Left ventricle myocardium superior (tissue), 1 donor: ENCODE results near the gene FIG4. TPM values are rescaled to one million over a fixed set of nuclear protein-coding genes. Genes with fewer than 3 reads are reported as not detected.

Experiments
- ATAC-seq: fragments of 200-7000 bp; cut with Tn5 transposase; one replicate; pipeline ENCODE4 v1.9.1; 2020; ENCODE audit warnings: mild to moderate bottlenecking, moderate library complexity
- DNase-seq: peaks from one replicate; pipeline ENCODE4 v3.0.0-alpha.2; 2020
- intact Hi-C: fragments of 100-400 bp; cut with micrococcal nuclease; formaldehyde crosslinking; loops from one replicate; pipeline ENCODE4 v1.11.0; 2022
- total RNA-seq: library from RNA; stranded (reverse); fragmentation: NEBNext Ultra II Directional; extraction: Animal tissue kit (Norgen Biotek cat#: 25700); gene quantifications from one replicate; pipeline ENCODE4 v1.2.1, GENCODE V29; 2021
- donor health status: DM: no; HTN: yes; CAD: no; lungs with severe emphysema.

The FIG4 gene
- total RNA-seq, 1 donor from 2014 or later, result 8.9 TPM

GRCh38 chr6:109787312-109787711, 96.2 kb downstream of the FIG4 start:
- intact Hi-C loops, result no loop called here
- DNase-seq, result no peak
- ATAC-seq, result no peak

DNA sequence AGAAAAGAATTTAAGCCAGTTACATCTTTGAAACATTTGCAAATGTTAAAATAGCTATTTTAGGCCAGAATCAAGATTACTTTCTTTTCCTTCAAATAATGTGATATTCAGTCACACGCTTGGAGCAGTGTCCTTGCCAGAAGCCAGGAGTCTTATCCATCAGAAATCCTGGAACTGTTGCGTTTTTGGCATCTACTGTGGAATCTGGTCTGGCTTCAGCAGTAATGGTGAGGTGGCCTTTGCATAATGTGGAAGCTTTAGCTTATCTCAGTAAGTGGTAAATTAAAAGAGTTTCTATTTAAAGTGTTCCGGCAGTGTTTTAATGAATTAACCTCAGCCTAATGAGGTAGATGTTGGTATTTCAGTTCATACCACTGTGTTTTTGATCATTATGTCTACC, 97.6 kb downstream of the FIG4 start:
- intact Hi-C loops, result no loop called here
- ATAC-seq (no peak), DNase-seq (no peak)

DNA sequence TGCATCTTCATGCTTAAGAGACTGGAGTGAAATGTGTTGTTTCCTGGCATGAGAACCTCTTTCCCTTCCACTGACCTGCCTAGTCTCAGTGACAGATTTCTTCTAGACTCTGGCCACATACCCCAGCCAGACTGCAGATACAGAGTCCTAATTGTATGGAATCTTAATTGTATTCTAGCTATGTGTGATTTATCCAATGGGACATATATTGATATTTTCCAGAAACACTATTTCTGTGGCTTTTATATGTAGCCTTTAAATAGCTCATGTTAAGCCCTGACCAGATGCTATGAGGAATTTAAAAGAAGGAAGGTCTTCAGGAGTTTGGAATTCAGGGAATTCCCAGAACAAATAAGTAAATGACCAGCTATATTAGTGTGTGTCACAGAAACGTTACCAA, 99.0 kb downstream of the FIG4 start:
- intact Hi-C loops, result no loop called here
- ATAC-seq (no peak), DNase-seq (no peak)

DNA sequence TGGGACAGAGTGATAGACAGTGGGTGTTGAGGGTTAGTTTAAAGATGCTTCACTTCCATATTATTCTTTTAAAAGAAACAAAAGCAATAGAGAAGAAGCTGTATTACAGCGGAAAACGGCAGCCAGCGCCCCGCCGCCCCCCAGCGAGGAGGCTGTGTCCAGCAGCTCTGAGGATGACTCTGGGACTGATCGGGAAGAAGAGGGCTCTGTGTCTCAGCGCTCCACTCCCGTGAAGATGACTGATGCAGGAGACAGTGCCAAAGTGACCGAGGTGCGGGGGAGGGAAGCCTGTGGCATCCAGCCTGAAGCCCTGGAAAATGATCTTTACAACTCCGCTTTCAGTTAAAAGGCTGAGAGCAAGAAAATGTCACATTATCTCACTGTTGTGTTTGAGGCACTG, 100.2 kb downstream of the FIG4 start:
- ATAC-seq (no peak), DNase-seq (no peak)
- intact Hi-C loops, result no loop called here

DNA sequence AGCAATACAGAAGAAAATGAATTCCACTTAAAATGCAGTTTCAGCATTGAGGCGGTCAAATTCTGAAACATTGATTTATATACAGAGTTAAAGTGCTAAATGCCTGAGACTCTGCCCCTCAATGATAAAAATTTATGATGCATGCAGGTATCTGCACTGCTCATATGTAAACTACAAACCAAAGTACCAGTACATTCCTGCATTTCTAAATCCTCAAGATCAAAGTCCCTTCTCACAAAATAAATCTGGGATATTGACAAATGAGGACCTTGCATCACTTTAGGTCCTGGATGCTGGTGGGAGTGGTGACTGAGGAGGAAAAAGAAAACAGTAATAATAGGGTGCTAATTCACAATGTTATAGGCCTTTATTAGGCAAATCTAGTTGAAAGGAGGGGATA, 101.9 kb downstream of the FIG4 start:
- ATAC-seq (no peak), DNase-seq (no peak)
- intact Hi-C loops, result no loop called here

GRCh38 chr6:109793792-109794191, 102.7 kb downstream of the FIG4 start:
- peak; percentile 98 for ATAC-seq
- DNase-seq, result no peak
- intact Hi-C loops, result no loop called here

DNA sequence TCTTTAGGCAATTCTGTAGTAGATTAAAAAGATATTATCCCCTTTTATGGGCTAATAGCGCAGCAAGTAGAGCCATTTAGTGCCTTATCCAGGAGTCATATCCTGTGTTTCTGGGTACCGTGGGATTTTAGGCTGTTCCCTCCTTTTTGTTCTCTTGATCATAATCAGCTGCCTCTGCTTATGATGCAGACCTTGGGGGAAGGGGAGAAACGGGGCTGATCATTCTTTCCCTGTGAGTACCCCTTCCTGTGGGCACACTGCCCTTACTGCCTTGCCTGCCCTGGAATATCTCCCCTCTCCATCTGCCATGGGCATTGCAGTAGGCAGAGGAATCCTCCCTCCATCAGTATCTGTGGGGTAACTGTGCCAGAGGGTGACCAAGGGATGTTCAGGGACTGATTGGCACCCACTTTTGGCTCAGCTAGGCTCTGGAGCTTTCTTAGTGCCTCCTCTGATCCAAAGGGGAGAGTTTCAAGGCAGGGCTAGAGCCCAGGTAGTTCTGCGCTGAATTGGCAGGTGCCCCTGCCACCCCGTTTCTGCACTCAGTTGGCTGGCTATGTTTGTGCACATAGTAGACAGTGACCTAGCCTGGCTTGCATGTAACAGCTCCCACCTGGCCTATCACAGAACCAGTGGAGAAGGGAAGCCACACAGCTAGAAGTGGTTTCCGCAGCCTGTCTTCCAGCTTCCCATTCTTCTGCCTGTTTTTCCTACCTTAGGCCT, 103.3 kb downstream of the FIG4 start:
- DNase-seq (no peak), ATAC-seq (peak; percentile 22)
- intact Hi-C loops, result no loop called here

DNA sequence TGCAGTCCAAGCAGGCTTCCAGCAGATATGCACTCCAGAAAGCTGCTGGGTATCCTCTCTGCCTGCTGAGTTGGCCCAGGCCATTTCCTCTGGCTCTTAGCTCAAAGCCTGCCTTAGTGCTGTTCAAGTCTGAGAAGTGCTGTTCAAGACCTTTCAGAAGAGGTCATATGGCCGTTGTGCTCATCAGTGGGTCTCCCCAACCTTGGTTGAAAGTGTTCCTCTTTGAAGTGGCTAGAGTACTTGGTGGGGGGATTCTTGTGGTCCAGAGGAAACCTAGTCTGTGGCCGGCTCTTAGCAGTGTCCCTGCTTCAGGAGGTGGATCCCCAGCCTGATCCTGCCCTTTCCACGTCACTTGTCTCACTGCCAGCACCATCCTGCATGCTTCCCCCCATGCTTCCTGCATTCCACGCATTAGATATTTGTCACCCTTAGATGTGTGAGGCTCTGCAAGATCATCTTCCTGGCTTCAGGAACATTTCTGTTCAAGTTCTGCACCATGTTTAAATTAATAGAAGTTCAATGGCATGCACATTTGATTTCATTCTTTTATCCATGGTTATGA, 105.0 kb downstream of the FIG4 start:
- intact Hi-C loops, result no loop called here
- no peak for ATAC-seq
- DNase-seq, result no peak

- intact Hi-C loops, result no loop called here
- DNase-seq (no peak), ATAC-seq (no peak)
These were observed 108.0 kb downstream of the FIG4 start for GRCh38 chr6:109799129-109799528.

DNA sequence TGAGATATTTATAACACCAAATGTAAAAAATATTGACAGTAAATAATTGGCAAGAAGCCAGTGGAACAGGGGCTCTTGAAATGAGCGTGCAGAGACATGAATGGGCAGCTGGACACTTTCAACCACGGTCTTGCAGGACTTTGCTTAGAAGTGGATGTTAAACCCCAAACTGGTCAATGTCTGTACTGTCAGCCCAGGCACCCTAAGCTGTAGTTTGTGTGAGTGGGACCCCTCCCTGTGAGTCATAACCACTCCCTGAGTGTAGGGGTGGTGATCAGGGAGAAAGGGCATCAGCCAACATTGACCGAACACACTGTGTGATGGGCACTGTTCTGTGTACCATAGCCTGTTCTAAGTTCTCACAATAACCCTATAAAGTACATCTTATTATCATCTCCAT, 108.6 kb downstream of the FIG4 start:
- intact Hi-C loops, result no loop called here
- no peak for DNase-seq
- no peak for ATAC-seq

DNA sequence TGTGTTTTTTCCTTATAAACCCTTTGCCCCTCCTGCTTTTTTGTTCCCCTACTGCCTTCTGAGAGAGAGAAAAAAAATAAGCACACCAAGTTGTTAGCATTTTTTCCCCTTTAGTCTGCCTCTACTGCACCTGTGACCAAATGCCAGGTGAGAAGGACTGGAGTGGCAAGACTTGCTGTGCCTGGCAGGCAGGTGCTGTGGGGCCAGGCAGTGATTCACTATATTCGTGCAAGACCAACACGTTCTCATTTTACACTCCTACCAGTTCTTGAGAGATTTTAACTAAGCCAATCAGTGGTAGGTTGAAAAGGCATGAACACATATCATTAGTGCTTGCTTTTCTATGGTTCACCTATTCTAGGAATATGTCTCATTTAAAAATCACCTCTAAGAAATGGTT, 109.7 kb downstream of the FIG4 start:
- DNase-seq (no peak), ATAC-seq (no peak)
- intact Hi-C loops, result no loop called here

- ATAC-seq, result no peak
- intact Hi-C loops, result no loop called here
- DNase-seq, result no peak
These were observed 110.7 kb downstream of the FIG4 start for GRCh38 chr6:109801794-109802193.

GRCh38 chr6:109804020-109804419, 112.9 kb downstream of the FIG4 start:
- no peak for DNase-seq
- intact Hi-C loops, result no loop called here
- no peak for ATAC-seq

- ATAC-seq, result no peak
- intact Hi-C loops, result no loop called here
- DNase-seq, result no peak
These were observed 116.8 kb downstream of the FIG4 start for GRCh38 chr6:109807881-109808280.

- ATAC-seq (no peak), DNase-seq (no peak)
- intact Hi-C loops, result no loop called here
These were observed 117.7 kb downstream of the FIG4 start for GRCh38 chr6:109808837-109809236.

DNA sequence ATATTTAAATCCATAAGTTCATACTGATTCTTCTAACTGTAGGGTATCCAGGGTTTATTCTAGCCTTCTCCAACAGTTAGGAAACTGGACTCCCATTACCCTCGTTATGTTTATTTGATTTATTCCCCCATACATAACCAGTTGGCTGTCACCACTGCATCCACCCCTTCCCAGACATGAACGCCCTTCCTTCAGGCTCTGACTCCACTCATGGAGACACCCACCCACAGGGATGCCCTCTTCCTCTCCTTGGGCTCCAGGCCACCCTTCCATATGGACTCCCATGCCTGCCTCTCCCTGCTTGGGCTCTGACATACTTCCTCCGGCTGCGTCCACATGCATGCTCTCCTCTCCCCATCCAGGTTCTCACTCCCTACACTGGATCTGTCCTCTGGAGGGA, 124.0 kb downstream of the FIG4 start:
- intact Hi-C loops, result no loop called here
- no peak for DNase-seq
- ATAC-seq, result no peak

- ATAC-seq, result peak; percentile 88
- intact Hi-C loops, result no loop called here
- no peak for DNase-seq
These were observed 125.6 kb downstream of the FIG4 start for GRCh38 chr6:109816452-109817374.

- ATAC-seq, result no peak
- intact Hi-C loops, result no loop called here
- no peak for DNase-seq
These were observed 129.7 kb downstream of the FIG4 start for GRCh38 chr6:109820706-109821350.

GRCh38 chr6:109821428-109821827, 130.3 kb downstream of the FIG4 start:
- ATAC-seq (no peak), DNase-seq (no peak)

DNA sequence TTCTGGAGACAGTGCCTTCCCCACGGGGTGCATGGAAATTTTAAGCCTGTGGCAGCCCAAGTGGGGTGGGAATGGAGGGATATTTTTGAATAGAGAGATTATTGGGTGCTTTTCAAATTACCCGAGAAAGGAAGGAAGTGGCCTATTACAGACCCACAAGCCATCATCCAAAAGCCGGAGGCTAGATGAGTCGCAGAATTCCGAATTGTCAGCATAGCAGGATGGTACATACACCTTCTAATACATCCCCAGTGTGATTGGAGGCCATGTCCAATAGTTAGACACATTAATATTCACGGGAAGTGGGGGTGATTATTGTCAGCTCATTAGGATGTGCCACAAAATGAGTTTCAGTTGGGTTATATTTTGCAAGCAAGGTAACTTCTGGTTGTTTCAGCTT, 133.0 kb downstream of the FIG4 start:
- ATAC-seq (no peak), DNase-seq (no peak)
- intact Hi-C loops, result no loop called here

More at GRCh38 chr6:109821428-109821827, 130.3 kb downstream of the FIG4 start:
- intact Hi-C loops, result no loop called here
